ENCODE data around the gene LRRC8B.
"Not testable (repeated sequence)": the region's sequence is repeated elsewhere in the genome, so short reads cannot be mapped to it uniquely, and the experiment has no call there.

The LRRC8B gene

GRCh38 chr1:89532866-89533265, 8.2 kb downstream of the LRRC8B start:
- no peak for DNase-seq (ENCODE audit: low read depth)
- H3K4me3 ChIP-seq (ENCODE audit: low read length): no peak overlapping the region
- TF ChIP-seq CTCF (conservative IDR thresholded peaks at IDR 0.05; ENCODE audit: low read length): no peak

GRCh38 chr1:89535537-89535936, 10.9 kb downstream of the LRRC8B start:
- H3K4me3 ChIP-seq (ENCODE audit: low read length): no peak overlapping the region

DNA sequence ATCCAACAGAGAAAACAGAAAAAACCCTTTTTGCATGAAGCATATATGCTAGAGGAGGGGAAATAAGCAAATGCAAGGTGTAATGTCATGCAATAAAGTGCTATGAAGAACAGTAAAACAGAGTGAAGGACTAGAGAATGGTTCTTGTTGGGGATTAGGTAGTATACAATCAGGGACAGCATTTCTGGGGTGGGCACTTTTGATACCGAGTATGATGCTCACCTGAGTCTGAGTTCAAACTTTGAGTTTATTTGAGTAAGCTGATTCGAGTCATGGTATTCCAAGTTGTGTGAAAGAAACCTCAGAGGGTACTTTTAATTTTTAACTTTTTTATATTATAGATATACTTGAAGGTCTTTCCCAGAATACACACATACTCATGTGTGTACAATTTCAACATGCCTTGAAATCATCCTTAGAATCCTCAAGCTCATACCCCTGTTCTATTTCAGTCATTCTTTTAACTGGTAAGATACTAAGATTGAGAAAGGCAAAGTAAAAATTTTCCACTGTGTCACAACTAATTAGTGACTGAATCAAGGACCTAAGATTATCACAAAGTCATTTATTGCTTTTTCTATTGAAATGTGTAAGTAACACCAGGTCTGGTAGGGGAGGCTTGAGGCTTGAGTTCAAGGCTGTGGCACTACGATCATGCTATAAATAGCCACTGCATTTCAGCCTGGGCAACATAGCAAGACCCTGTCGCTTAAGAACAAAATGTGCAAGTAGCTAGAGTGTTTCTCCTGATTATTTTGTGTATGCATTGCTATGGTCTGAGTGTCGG, 12.1 kb downstream of the LRRC8B start:
- H3K4me3 ChIP-seq (ENCODE audit: low read length): no peak overlapping the region
- TF ChIP-seq CTCF (conservative IDR thresholded peaks at IDR 0.05; ENCODE audit: low read length): no peak
- DNase-seq (ENCODE audit: low read depth): no peak

More at GRCh38 chr1:89535537-89535936, 10.9 kb downstream of the LRRC8B start:
- TF ChIP-seq CTCF (conservative IDR thresholded peaks at IDR 0.05; ENCODE audit: low read length): no peak
- DNase-seq (ENCODE audit: low read depth): no peak

- no peak for DNase-seq (ENCODE audit: low read depth)
- no peak for TF ChIP-seq CTCF (conservative IDR thresholded peaks at IDR 0.05; ENCODE audit: low read length)
- no peak overlapping the region for H3K4me3 ChIP-seq (ENCODE audit: low read length)
Measured at GRCh38 chr1:89538361-89538760, 13.7 kb downstream of the LRRC8B start.

DNA sequence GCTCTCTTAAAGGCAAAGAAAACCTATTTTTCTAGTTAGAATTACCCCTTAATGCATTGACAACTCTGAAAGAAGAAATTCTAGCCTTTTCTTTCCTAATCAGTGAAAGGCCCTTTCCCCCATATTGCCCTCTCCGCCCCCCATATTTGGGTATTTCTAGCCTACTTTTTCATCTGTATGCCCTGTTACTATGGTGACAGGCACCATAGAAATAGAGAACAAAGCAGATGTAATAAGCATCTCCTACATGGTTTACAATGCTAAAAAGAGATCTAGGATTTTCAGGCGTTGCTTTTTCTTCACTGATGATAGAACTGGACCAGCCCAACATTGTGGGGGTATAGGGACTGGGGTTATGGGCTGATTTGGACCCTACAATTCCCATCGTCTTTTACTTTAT, 14.5 kb downstream of the LRRC8B start:
- no peak overlapping the region for H3K4me3 ChIP-seq (ENCODE audit: low read length)
- TF ChIP-seq CTCF (conservative IDR thresholded peaks at IDR 0.05; ENCODE audit: low read length): no peak

GRCh38 chr1:89540406-89540970, 15.9 kb downstream of the LRRC8B start:
- no peak for DNase-seq (ENCODE audit: low read depth)
- H3K4me3 ChIP-seq (ENCODE audit: low read length): no peak overlapping the region
- TF ChIP-seq CTCF (conservative IDR thresholded peaks at IDR 0.05; ENCODE audit: low read length): no peak

More for the DNA sequence above, 14.5 kb downstream of the LRRC8B start:
- no peak for DNase-seq (ENCODE audit: low read depth)

- TF ChIP-seq CTCF (conservative IDR thresholded peaks at IDR 0.05; ENCODE audit: low read length): no peak
- no peak for DNase-seq (ENCODE audit: low read depth)
- H3K4me3 ChIP-seq (ENCODE audit: low read length): no peak overlapping the region
Measured at GRCh38 chr1:89542345-89542744, 17.7 kb downstream of the LRRC8B start.

DNA sequence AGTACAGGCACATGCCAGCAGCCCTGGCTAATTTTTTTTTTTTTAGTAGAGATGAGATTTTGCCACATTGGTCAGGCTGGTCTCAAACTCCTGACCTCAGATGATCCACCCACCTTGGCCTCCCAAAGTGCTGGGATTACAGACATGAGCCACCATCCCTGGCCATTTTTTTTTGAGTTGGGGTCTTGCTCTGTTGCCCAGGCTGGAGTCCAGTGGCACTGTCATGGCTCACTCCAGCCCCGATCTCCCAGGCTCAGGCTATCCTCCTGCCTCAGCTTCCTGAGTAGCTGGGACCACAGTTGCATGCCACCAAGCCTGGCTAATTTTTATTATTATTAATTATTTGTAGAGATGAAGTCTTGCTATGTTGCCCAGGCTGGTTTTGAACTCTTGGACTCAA, 19.0 kb downstream of the LRRC8B start:
- DNase-seq (ENCODE audit: low read depth); H3K4me3 ChIP-seq (ENCODE audit: low read length): not testable (repeated sequence)

Data from AG10803 (cell line).